GM11168 (cell line): ENCODE results near the gene OR2V1.
"Not testable (repeated sequence)": the region's sequence is repeated elsewhere in the genome, so short reads cannot be mapped to it uniquely, and the experiment has no call there.

Experiments
- in situ Hi-C: fragments of 300-500 bp; cut with MboI; formaldehyde crosslinking; loops from one replicate; pipeline ENCODE4 v1.12.0; 2022; ENCODE audit warnings: low sequenced_read_pairs; ENCODE audit not compliant: unreplicated experiment

OR2V1 gene

GRCh38 chr5:181108578-181109165, 22.3 kb downstream of the OR2V1 start:
- in situ Hi-C loops, result no loop called here

GRCh38 chr5:181107699-181108098, 23.3 kb downstream of the OR2V1 start:
- in situ Hi-C loops, result no loop called here

GRCh38 chr5:181105391-181106025, 25.5 kb downstream of the OR2V1 start:
- in situ Hi-C loops, result no loop called here

DNA sequence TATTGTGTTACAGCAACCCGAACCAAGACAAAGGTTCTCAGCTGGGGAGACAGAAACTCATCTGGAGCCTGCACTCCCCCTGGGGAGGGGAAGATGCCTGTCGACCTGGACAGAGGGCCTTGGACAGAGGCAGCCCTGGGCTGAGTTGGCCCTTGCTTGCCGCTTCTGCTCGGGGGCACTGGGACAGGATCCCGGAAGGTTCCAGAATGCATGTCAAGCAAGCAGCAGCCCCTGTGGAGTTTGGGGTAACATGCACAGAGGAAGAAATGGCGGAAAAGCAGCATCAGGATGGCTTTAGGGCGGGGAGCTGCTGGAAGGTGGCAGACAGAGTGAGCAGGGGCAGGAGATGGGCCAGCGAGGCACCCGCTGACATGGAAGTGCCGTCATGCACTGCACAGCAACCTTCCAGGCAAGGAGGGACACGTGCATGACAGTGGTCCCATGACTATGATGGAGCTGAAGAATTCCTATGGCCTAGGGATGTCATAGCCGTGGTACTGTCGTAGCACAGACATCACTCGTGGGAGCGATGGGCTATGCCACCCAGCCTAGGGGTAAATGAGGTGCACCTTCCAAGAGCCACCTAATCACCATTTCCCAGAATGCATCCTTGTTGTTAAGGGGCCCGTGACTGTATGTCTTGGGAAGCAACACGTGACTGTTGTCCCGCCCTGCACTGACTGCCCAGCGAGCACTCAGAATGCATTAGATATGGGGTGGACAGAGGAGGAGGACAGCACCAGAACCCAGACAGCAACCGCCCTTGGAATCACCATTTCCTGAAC, 26.2 kb downstream of the OR2V1 start:
- in situ Hi-C loops, result loop anchor here (5.0 kb wide), 1 partner anchor 78 kb away; no protein-coding TSS in a partner anchor

DNA sequence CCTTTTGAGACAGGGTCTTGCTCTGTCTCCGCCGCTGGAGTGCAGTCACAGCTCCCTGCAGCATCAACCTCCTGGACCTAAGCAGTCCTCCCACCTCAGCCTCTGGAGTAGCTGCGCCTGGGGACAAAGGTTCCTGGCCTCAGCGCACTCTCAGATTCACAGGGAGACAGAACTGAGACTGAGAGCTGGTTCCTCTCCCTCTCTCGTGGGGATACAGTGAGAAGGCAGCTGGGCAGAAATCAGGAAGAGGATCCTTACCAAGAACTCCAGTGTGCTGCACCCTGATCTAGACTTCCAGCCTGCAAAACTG, 26.8 kb downstream of the OR2V1 start:
- in situ Hi-C loops, result loop anchor here (5.0 kb wide), 1 partner anchor 78 kb away; no protein-coding TSS in a partner anchor

GRCh38 chr5:181101930-181102674, 28.9 kb downstream of the OR2V1 start:
- in situ Hi-C loops, result loop anchor here (5.0 kb wide), 1 partner anchor 80 kb away; no protein-coding TSS in a partner anchor

DNA sequence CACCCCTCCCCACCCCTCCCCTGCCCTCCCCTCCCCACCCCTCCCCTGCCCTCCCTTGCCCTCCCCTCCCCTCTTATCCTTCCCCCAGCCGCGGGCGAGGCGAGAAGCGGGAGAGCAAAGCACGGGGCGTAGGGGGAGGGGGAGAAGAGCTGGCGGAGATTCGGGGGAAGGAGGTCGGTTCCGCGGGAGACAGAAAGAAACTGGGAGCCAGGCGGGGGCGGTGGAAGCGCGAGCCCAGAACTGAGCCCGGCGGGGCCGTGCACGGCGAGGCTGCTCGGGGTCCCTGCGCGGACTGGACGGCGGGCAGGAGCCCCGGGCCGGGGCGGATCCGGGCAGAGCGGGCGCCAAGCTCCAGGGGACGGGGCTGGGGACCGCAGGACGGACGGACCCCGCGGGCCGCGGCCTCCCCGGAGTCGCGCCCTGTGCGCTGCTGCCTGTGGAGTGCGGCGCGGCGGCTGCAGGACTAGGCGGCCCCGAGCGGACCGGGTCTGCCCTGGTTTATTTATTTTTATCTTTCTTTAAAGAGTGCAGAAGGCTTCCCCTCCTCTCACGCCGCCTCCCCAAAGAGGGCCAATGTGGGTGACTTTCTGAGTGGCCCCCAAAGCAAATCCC, 29.8 kb downstream of the OR2V1 start:
- in situ Hi-C loops, result loop anchor here (5.0 kb wide), 1 partner anchor 81 kb away; no protein-coding TSS in a partner anchor

DNA sequence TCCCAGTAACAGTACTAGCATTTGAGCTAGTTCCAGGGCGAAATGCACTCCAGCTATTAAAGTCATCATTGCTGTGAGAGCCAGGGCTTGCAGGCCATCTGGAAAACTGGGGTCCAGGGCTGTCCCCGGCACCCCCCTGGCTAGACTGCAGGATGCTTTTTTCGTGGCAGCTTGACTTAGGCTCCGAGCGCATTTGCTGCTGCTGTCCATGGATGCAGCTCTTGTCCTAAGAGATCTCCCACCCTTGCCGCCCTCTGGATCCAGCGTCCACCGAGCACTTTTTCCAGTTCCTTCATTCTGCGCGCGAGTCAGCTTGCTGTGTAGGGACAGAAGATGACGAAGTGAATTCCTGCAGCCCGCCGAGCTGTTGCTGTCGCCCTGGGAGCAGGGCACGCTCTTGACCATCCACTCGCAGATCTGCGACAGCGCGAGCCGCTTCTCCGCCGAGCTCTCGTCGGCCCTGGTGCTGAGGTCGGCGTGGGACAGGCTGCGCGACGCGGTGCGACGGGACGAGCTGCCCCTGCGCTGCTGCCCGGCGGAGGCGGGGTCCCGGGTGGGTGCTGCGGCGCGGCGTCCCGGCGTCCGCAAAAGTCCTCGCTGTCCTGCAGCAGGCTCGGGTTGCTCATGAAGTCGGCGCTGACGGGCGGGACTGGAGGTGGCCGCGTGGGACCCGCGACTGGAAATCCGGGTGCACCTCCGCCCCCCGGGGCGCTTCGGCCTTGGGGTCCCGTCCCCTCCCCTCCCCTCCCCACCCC, 30.7 kb downstream of the OR2V1 start:
- in situ Hi-C loops, result loop anchor here (5.0 kb wide), 1 partner anchor 82 kb away; no protein-coding TSS in a partner anchor

GRCh38 chr5:181099602-181100086, 31.3 kb downstream of the OR2V1 start:
- in situ Hi-C loops, result loop anchor here (5.0 kb wide), 1 partner anchor 83 kb away; no protein-coding TSS in a partner anchor

DNA sequence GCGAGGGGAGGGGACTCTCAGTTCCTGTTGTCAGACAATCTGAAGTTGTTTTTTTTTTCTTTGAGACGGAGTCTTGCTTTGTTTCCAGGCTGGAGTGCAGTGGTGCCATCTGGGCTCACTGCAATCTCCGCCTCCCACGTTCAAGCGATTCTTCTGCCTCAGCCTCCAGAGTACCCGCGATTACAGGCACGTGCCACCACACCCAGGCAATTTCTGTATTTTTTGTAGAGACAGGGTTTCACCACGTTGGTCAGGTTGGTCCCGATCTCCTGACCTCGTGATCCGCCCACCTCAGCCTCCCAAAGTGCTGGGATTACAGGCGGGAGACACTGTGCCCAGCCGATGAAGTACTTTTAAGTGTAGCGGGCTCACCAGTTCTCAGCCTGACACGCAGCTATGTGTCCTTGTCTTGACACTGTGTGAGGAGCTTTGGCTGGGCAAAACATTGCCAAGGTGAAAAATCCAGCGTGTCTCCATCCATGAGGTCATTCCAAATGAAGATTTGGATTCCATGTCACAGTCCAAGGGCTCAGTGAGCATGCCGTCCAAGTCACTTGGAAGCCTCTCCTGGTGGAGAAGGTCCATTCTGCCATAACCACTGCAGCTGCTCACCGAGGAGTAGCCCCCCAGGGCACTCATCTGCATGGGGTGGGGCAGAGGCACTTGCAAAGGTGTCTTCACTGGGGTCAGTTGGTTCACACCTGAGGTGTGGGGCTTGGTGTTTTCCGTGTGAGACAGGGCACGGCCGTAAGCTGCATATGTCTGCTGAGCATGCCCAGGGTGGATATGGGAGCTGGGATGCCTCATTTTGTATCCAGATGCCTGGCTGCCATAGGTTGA, 32.0 kb downstream of the OR2V1 start:
- in situ Hi-C loops, result no loop called here

GRCh38 chr5:181097759-181098491, 33.0 kb downstream of the OR2V1 start:
- in situ Hi-C loops, result not testable (repeated sequence)

DNA sequence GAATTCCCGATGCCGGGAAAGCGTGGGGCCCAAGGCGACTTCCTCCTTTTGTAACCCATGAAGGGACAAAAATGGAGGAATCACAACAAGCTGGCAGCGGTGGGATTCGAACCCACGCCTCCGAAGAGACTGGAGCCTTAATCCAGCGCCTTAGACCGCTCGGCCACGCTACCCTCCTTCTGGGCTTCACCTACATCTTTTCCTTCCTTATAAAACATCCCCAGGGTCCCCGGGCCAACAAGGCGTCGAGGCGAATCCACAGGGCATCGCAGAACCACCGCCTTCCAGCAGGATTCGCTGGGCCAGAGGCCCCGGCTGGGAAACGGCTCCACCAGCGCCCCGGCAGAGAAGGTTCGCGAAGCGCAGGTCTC, 33.6 kb downstream of the OR2V1 start:
- in situ Hi-C loops, result not testable (repeated sequence)

DNA sequence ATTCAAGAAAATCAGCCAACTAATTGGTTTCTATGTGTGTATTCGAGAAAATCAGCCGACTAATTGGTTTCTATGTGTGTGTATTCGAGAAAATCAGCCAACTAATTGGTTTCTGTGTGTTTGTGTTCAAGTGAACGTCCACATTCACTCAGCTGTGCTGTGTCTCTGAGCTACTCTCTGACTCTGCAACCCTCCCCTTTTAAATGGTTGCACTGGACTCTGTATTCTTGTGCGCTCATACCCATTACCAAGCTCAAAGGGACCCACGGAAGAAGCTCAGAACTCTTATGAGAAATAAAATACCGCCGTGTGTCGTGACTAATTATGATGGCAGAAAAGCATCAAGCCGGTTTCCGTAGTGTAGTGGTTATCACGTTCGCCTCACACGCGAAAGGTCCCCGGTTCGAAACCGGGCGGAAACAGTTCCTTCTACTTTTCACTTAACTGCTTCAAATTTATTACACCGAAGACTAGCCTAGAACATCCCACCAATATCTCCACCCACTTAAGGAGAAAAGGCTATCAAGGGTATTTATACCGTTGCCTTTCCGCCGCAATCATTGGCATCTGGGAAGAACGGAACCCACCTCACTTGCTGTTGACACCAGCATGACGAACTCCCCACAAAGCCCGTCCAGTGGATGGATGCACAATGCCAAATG, 34.1 kb downstream of the OR2V1 start:
- in situ Hi-C loops, result not testable (repeated sequence)

DNA sequence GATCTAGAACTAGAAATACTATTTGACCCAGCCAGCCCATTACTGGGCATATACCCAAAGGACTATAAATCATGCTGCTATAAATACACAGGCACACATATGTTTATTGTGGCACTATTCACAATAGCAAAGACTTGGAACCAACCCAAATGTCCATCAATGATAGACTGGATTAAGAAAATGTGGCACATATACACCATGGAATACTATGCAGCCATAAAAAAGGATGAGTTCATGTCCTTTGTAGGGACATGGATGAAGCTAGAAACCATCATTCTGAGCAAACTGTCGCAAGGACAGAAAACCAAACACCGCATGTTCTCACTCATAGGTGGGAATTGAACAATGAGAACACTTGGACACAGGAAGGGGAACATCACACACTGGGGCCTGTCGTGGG, 35.8 kb downstream of the OR2V1 start:
- in situ Hi-C loops, result not testable (repeated sequence)

DNA sequence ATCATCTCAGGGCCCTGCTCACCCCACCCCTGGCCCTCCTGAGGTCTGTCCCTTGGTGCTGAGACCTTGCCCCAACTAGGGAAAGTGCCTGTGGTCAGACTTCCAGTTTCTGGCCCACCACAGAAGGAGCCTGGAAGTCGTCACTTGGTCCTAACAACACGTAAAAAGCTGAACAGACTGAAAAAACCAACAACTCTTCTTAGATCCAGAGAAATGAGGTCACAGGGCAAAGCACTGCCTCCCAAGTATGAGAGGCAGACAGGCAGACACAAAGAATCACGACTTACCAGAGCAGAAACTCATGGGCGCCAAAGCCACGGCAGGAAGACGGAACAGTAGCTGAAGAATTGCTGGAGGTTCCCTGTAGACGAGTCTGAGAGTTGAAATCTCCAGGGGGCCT, 38.5 kb downstream of the OR2V1 start:
- in situ Hi-C loops, result no loop called here

GRCh38 chr5:181088289-181088688, 42.7 kb downstream of the OR2V1 start:
- in situ Hi-C loops, result no loop called here

DNA sequence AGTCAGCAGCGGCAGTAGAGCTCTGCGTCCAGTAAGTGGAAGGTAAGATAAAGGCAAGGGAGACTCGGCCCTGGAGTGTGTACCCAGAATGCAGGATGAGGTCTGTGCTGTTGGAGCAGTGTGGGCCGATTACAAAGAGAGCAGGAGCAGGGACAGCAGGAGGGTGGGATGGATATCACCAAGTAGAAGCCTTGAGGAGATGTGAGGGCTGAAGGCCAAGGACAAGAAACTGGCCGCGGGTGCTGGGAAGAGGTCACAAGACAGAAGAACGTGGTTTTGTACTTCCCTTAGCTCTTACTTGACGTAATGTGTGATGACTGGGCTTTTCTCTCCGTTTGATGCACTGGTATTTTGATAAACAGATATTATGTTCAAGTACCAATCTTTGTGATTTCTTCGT, 43.7 kb downstream of the OR2V1 start:
- in situ Hi-C loops, result no loop called here
